ENCODE measurements around the gene C2orf81.

GRCh38 chr2:74374509-74375205, 46.8 kb downstream of the C2orf81 start:
- TF ChIP-seq CTCF (conservative IDR thresholded peaks at IDR 0.05; ENCODE audit: low read depth, low read length) (no peak), POLR2A (IDR thresholded peaks at IDR 0.05; ENCODE audit: low read depth, low read length) (no peak), RAD21 (IDR thresholded peaks at IDR 0.05; ENCODE audit: low read length) (no peak), CEBPB (IDR thresholded peaks at IDR 0.05; ENCODE audit: low read depth, low read length) (no peak), NFE2L2 (IDR thresholded peaks at IDR 0.05; ENCODE audit: low read depth, low read length) (no peak), RFX5 (IDR thresholded peaks at IDR 0.05; ENCODE audit: low read depth, low read length) (no peak), MXI1 (IDR thresholded peaks at IDR 0.05; ENCODE audit: borderline replicate concordance, low read depth, low read length) (no peak), MAZ (IDR thresholded peaks at IDR 0.05; ENCODE audit: borderline replicate concordance, low read depth, low read length) (peak; percentile 57; the same call in 1 of the 2 replicates), SMC3 (IDR thresholded peaks at IDR 0.05; ENCODE audit: low read depth, low read length) (no peak), USF2 (IDR thresholded peaks at IDR 0.05; ENCODE audit: low read depth, low read length) (peak; percentile 38; the same call in 1 of the 2 replicates), BHLHE40 (IDR thresholded peaks at IDR 0.05; ENCODE audit: low read depth, low read length) (no peak), MAFK (IDR thresholded peaks at IDR 0.05; ENCODE audit: low read depth, low read length) (no peak), RCOR1 (IDR thresholded peaks at IDR 0.05; ENCODE audit: insufficient replicate concordance, low read length) (no peak)

Data from IMR-90 (cell line).